SK-N-SH (cell line): ENCODE measurements around the gene KCNJ9. TPM values are rescaled to one million over a fixed set of nuclear protein-coding genes. Genes with fewer than 3 reads are reported as not detected.

Experiments
- CTCF ChIA-PET: fragments of 300-600, 350-600 bp; formaldehyde crosslinking; extraction: SDS; loops from one replicate; lab custom pipeline; 2021; lab: Yijun Ruan, JAX
- POLR2A ChIA-PET: fragments of 350-600 bp; sonication (Branson Sonifier 250); formaldehyde crosslinking; extraction: SDS; loops from one replicate; lab custom pipeline; 2020; ENCODE audit warnings: antibody characterized with exemption, inconsistent platforms; lab: Yijun Ruan, JAX
- DNase-seq: peaks from one replicate; pipeline ENCODE4 v3.0.0; 2012
- H2AFZ ChIP-seq: fragments of 200-600 bp; sonication (generic); 2 replicates; pipeline ENCODE4 v1.8.1; 2016; ENCODE audit warnings: antibody characterized with exemption, mild to moderate bottlenecking, low read depth
- H3F3A ChIP-seq: fragments of 200-600 bp; sonication (generic); replicated peaks from 2 replicates; pipeline ENCODE3; 2016; ENCODE audit warnings: antibody characterized with exemption, mild to moderate bottlenecking; ENCODE audit not compliant: insufficient read depth
- H3K27ac ChIP-seq, 2 experiments: fragments of 200-500 bp in 1 of 2; fragments of 200-600 bp in 1 of 2; sonication (Bioruptor generic) in 1 of 2; sonication (generic), shearing (Covaris generic) in 1 of 2; 2 replicates each; pipeline versions ENCODE4 v1.5.1 to v1.6.1; 2014 to 2016; ENCODE audit warnings: low read depth in 2 of 2, inconsistent platforms in 1 of 2, low read length in 1 of 2, mild to moderate bottlenecking in 1 of 2, mixed read lengths in 1 of 2
- H3K27me3 ChIP-seq: fragments of 200-600 bp; sonication (generic), shearing (Covaris generic); 2 replicates; pipeline ENCODE4 v1.6.1; 2016; ENCODE audit warnings: mixed run types; ENCODE audit not compliant: insufficient read depth
- H3K36me3 ChIP-seq, 2 experiments: fragments of 200-500 bp in 1 of 2; fragments of 200-600 bp in 1 of 2; sonication (Bioruptor generic) in 1 of 2; sonication (generic) in 1 of 2; replicated peaks in 1 of 2; 2 replicates each; pipeline versions ENCODE3 to v1.5.1; 2014 to 2016; ENCODE audit warnings: low read length in 1 of 2, mild to moderate bottlenecking in 1 of 2; ENCODE audit not compliant: insufficient read depth in 2 of 2, control insufficient read depth in 1 of 2
- H3K4me1 ChIP-seq, 2 experiments: fragments of 200-500 bp in 1 of 2; fragments of 200-600 bp in 1 of 2; sonication (Bioruptor generic) in 1 of 2; sonication (generic), shearing (Covaris generic) in 1 of 2; 2 replicates each; pipeline versions ENCODE4 v1.5.1 to v1.6.1; 2014 to 2016; ENCODE audit warnings: low read depth in 1 of 2, low read length in 1 of 2, mixed run types in 1 of 2; ENCODE audit not compliant: insufficient read depth in 2 of 2, control insufficient read depth in 1 of 2
- H3K4me2 ChIP-seq: fragments of 200-600 bp; sonication (generic), shearing (Covaris generic); 2 replicates; pipeline ENCODE4 v1.6.1; 2017; ENCODE audit warnings: mixed run types
- H3K4me3 ChIP-seq, 2 experiments: fragments of 200-500 bp in 1 of 2; fragments of 200-600 bp in 1 of 2; sonication (Bioruptor generic) in 1 of 2; sonication (generic), shearing (Covaris generic) in 1 of 2; 2 replicates each; pipeline versions ENCODE4 v1.5.1 to v1.8.1; 2014 to 2016; ENCODE audit warnings: low read depth in 2 of 2, inconsistent platforms in 1 of 2, low read length in 1 of 2, mild to moderate bottlenecking in 1 of 2, mixed read lengths in 1 of 2, moderate library complexity in 1 of 2
- H3K79me2 ChIP-seq: fragments of 200-600 bp; sonication (generic); 2 replicates; pipeline ENCODE4 v1.8.1; 2017; ENCODE audit warnings: mild to moderate bottlenecking; ENCODE audit not compliant: insufficient read depth
- H3K9ac ChIP-seq: fragments of 200-600 bp; sonication (generic); 2 replicates; pipeline ENCODE4 v1.6.1; 2017; ENCODE audit warnings: mixed run types
- H3K9me2 ChIP-seq: fragments of 200-600 bp; sonication (generic); 2 replicates; pipeline ENCODE4 v1.6.1; 2017; ENCODE audit warnings: mixed run types
- H3K9me3 ChIP-seq: fragments of 200-600 bp; sonication (generic); 2 replicates; pipeline ENCODE4 v1.6.1; 2017; ENCODE audit warnings: mixed run types, mild to moderate bottlenecking, moderate library complexity
- H4K20me1 ChIP-seq: fragments of 200-600 bp; sonication (generic); 2 replicates; pipeline ENCODE4 v1.6.1; 2017; ENCODE audit warnings: mild to moderate bottlenecking, mixed run types; ENCODE audit not compliant: insufficient read depth
- CHD2 ChIP-seq: fragments of 150-350 bp; IDR thresholded peaks from 2 replicates; pipeline ENCODE4 v1.6.1; 2018; ENCODE audit warnings: low read length; ENCODE audit not compliant: partially characterized antibody
- EP300 ChIP-seq, 2 experiments: IDR thresholded peaks; 2 replicates each; pipeline versions ENCODE4 v1.4.0 to v1.6.1; 2012; ENCODE audit warnings: borderline replicate concordance in 1 of 2, low read depth in 1 of 2, low read length in 1 of 2
- GABPA ChIP-seq: IDR thresholded peaks from 2 replicates; pipeline ENCODE4 v1.4.0; 2012; ENCODE audit warnings: low read depth, mild to moderate bottlenecking
- GATA2 ChIP-seq: sonication (generic); formaldehyde crosslinking; IDR thresholded peaks from 2 replicates; pipeline ENCODE4 v1.5.0; 2020; ENCODE audit warnings: mild to moderate bottlenecking, missing genetic modification reagents
- IRF3 ChIP-seq: fragments of 150-350 bp; IDR thresholded peaks from 2 replicates; pipeline ENCODE4 v1.6.1; 2016; ENCODE audit warnings: mild to moderate bottlenecking, low read depth, low read length
- JUND ChIP-seq: IDR thresholded peaks from 2 replicates; pipeline ENCODE4 v1.4.0; 2012
- MAX ChIP-seq: IDR thresholded peaks from 2 replicates; pipeline ENCODE4 v1.4.0; 2012; ENCODE audit warnings: low read depth
- MEF2A ChIP-seq: IDR thresholded peaks from 2 replicates; pipeline ENCODE4 v1.4.0; 2012; ENCODE audit warnings: low read depth, borderline replicate concordance
- MXI1 ChIP-seq: IDR thresholded peaks from 2 replicates; pipeline ENCODE4 v1.6.1; 2012; ENCODE audit warnings: mild to moderate bottlenecking, low read depth, low read length, improper control_type of control experiment
- NFIC ChIP-seq: IDR thresholded peaks from 2 replicates; pipeline ENCODE4 v1.4.0; 2012; ENCODE audit warnings: borderline replicate concordance
- PBX3 ChIP-seq: IDR thresholded peaks from 2 replicates; pipeline ENCODE4; 2012
- RCOR1 ChIP-seq: fragments of 150-350 bp; IDR thresholded peaks from 2 replicates; pipeline ENCODE4 v1.6.1; 2017; ENCODE audit warnings: antibody characterized with exemption, low read length
- YY1 ChIP-seq: IDR thresholded peaks from 2 replicates; pipeline ENCODE4 v1.4.0; 2012; ENCODE audit warnings: low read depth, mild to moderate bottlenecking
- WGBS: methylation state at CpG from one replicate; pipeline ENCODE4 v1.1.6; 2017; ENCODE audit warnings: low lambda C conversion rate; 5-methylcytosine and 5-hydroxymethylcytosine counted together
- polyA plus RNA-seq, 3 experiments: library from polyadenylated mRNA; depleted of rRNA; stranded (reverse); fragments of >200 nt; gene quantifications; 2 replicates each; pipeline ENCODE4 v1.2.3, GENCODE V29; 2012

KCNJ9 gene
- polyA plus RNA-seq, 1 of the 3 experiments (the other 2 are of a cell fraction): 0.02 TPM

DNA sequence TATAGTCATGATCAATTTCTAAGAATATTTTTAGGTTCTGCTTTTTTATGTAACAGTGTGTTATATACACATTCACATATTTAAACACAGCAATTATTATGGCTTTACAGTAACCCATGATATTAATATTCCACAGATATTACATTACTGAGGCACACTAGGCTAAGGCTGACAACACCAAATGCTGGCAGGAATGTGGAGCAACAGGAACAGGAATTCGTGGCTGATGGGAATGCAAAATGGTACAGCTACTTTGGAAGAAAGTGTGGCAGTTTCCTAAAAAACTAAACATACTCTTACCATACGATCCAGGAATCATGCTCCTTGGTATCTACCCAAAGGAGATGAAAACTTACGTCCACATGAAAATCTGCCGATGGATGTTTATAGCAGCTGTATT lies 1.9 kb upstream of the KCNJ9 start:
- Histone ChIP-seq H3K9me2 (no peaks in the 10 kb centered on the region), H2AFZ (no peak overlapping the region), H3K79me2 (no peaks in the 10 kb centered on the region), H3K36me3 (no peaks in the 10 kb centered on the region), H3K27me3 (peaks cover 36% of the 10 kb centered on the region), H3K4me1 (peaks cover 0 to 15% of the 10 kb centered on the region in 2 experiments; a peak in 1 of 4 replicates), H3K4me2 (no peak overlapping the region), H3K4me3 (no peak overlapping the region), H3K9me3 (no peaks in the 10 kb centered on the region), H3K27ac (no peak overlapping the region), H3K9ac (no peak overlapping the region), H4K20me1 (no peaks in the 10 kb centered on the region), H3F3A (no peaks in the 10 kb centered on the region)
- DNase-seq: no peak
- CTCF ChIA-PET: interaction anchor here (0.6 to 14.2 kb wide), 25 partner anchors 9 to 175 kb away, joined by 3 to 163 read pairs (median 6); partner anchors contain the start of genes IGSF8, KCNJ10 and PIGM
- POLR2A ChIA-PET: no interaction called here
- WGBS: 67% methylated on average over 4 of the region's 4 CpGs
- TF ChIP-seq MEF2A: no peak
- no peak for TF ChIP-seq JUND
- no peak for TF ChIP-seq GABPA

DNA sequence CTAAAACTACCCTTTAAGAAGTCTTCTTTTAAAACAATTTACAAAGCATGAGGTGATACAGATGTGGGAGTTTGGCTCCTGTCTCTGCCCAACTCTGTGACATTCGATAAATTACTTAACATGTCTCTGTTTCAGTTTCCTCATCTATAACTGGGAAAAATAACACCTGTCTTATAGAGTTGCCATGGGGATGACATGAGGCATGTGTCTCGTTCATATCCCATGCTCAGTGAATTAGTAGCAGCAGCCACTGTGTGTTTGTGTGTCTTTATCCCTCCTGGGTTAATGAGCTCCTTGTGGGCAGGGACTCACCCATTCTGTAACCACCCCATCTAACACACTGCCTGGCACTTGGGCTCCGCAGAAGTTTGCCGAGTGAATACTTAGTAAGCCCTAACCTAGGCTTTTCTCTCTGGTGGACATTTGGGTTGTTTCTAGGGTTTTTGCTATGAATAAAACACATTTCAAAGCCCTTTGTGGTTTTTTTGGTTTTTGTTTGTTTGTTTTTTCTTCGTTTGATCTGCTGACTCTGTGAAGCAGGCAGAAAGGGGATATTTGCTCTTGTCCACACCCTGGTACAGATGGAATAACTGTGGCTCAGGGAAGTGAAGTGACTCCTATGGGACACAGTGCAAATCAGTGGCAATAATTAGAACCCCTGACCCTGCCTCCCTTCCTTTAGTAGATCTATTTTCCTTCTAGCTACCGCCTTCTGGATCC lies 797 bp upstream of the KCNJ9 start:
- 0 out of 2 replicates have a peak overlapping the region, but pooled peaks have one; percentile 21 for H3K4me2 ChIP-seq
- no peaks in the 10 kb centered on the region for H3K36me3 ChIP-seq
- H3K27me3 ChIP-seq: peaks cover 30% of the 10 kb centered on the region
- CTCF ChIA-PET: interaction anchor here (0.9 to 14.2 kb wide), 15 partner anchors 12 to 211 kb away, joined by 3 to 163 read pairs (median 17); partner anchors contain the start of genes IGSF8, KCNJ10, PIGM and SLAMF9
- no peak overlapping the region for H3K9ac ChIP-seq
- H3K79me2 ChIP-seq: no peaks in the 10 kb centered on the region
- H3K9me3 ChIP-seq: no peaks in the 10 kb centered on the region
- no peak overlapping the region for H3K27ac ChIP-seq
- 48% methylated on average over 6 of the region's 6 CpGs for WGBS
- DNase-seq: no peak
- TF ChIP-seq PBX3: no peak
- no peak for TF ChIP-seq EP300 (IDR thresholded peaks at IDR 0.05; ENCODE audit: borderline replicate concordance in 1 of 2, low read depth in 1 of 2, low read length in 1 of 2)
- no peak for TF ChIP-seq CHD2
- no peak for TF ChIP-seq YY1
- no peak for TF ChIP-seq MAX
- H3K9me2 ChIP-seq: no peaks in the 10 kb centered on the region
- no peak overlapping the region for H2AFZ ChIP-seq
- H3K4me1 ChIP-seq: peaks cover 0 to 15% of the 10 kb centered on the region in 2 experiments; a peak in 1 of 4 replicates
- POLR2A ChIA-PET: interaction anchor here (0.6 kb wide), 1 partner anchor 181 kb away, joined by 3 read pairs; no protein-coding TSS in a partner anchor
- no peaks in the 10 kb centered on the region for H4K20me1 ChIP-seq
- no peaks in the 10 kb centered on the region for H3F3A ChIP-seq
- H3K4me3 ChIP-seq: no peak overlapping the region

GRCh38 chr1:160082487-160082886 lies 1.1 kb downstream of the KCNJ9 start:
- TF ChIP-seq MXI1: no peak
- TF ChIP-seq RCOR1: no peak
- no peak for TF ChIP-seq IRF3
- no peak for TF ChIP-seq GATA2 (CRISPR knock-in tag)
- no peak for TF ChIP-seq NFIC
- POLR2A ChIA-PET: interaction anchor here (0.9 to 1.3 kb wide), 2 partner anchors 36 to 52 kb away, joined by 3 read pairs; no protein-coding TSS in a partner anchor
- Histone ChIP-seq H3K4me3 (no peak overlapping the region), H3K27me3 (peaks cover 30% of the 10 kb centered on the region), H3K9me2 (no peaks in the 10 kb centered on the region), H2AFZ (no peak overlapping the region), H3K4me1 (peaks cover 0 to 15% of the 10 kb centered on the region in 2 experiments; a peak in 1 of 4 replicates), H4K20me1 (no peaks in the 10 kb centered on the region), H3K4me2 (no peak overlapping the region), H3K36me3 (peaks cover 0 to 2% of the 10 kb centered on the region in 2 experiments), H3K9ac (no peak overlapping the region), H3K9me3 (no peaks in the 10 kb centered on the region), H3F3A (no peaks in the 10 kb centered on the region), H3K79me2 (no peaks in the 10 kb centered on the region), H3K27ac (no peak overlapping the region)
- CTCF ChIA-PET: interaction anchor here (1.0 to 14.2 kb wide), 12 partner anchors 11 to 294 kb away, joined by 3 to 163 read pairs (median 12); partner anchors contain the start of genes IGSF8, KCNJ10 and PIGM
- no peak for DNase-seq
- 58% methylated on average over 2 of the region's 2 CpGs for WGBS
